ENCODE measurements around the gene CDK11B. TPM values are rescaled to one million over a fixed set of nuclear protein-coding genes. Genes with fewer than 3 reads are reported as not detected.
"Not testable (repeated sequence)": the region's sequence is repeated elsewhere in the genome, so short reads cannot be mapped to it uniquely, and the experiment has no call there.

CDK11B gene
- polyA plus RNA-seq, 1 donor (not counting 4 experiments of a cell fraction or from before 2014, with no cell fraction given): 5.9 TPM

DNA sequence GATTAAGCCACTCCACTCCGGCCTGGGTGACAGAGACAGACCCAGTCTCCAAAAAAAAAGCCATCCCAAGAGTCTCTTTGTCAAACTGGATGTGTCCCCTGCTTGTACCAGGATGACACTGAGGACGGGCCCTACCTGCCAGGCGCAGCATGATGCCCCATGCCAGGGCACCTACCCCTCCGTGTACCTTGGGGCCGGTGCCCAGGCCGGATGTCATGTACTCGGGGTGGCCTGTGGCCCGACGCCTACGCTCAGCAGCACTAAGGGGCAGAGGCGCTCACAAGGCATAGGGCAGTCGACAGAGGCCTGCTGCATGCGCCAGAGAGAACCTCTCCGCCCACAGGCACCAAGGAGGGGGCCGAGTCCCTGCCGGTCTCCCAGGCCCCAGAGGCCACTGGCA, 19.4 kb downstream of the CDK11B start:
- H3K9me3 ChIP-seq (ENCODE audit: control insufficient read depth, low read depth, low read length); H4K20me1 ChIP-seq (ENCODE audit: control insufficient read depth, extremely low read depth, insufficient read depth, low read length); H3K4me1 ChIP-seq (ENCODE audit: control insufficient read depth, extremely low read depth, insufficient read depth, low read length); H3K79me2 ChIP-seq (ENCODE audit: control insufficient read depth, insufficient read depth, low read length); H3K4me2 ChIP-seq (ENCODE audit: control insufficient read depth, extremely low read depth, insufficient read depth, low read depth, low read length); H3K36me3 ChIP-seq (ENCODE audit: control insufficient read depth in 2 of 2, extremely low read depth in 1 of 2, insufficient read depth in 2 of 2, low read length in 2 of 2); DNase-seq (ENCODE audit: low read depth, low spot score); H3K4me3 ChIP-seq (ENCODE audit: control insufficient read depth in 2 of 3, extremely low read depth in 1 of 3, insufficient read depth in 2 of 3, low read depth in 1 of 3, low read length in 3 of 3); FAIRE-seq; H3K9ac ChIP-seq (ENCODE audit: control insufficient read depth, extremely low read depth, insufficient read depth, low read length); H3K9me1 ChIP-seq (ENCODE audit: control insufficient read depth, extremely low read depth, insufficient read depth, low read length); H3K27ac ChIP-seq (ENCODE audit: control insufficient read depth, insufficient read depth, low read length); dilution Hi-C loops (cut with MboI; ENCODE audit: extremely low pct_ligation_motif_present, low sequenced_read_pairs); H2AFZ ChIP-seq (ENCODE audit: control insufficient read depth, low read length); H3K27me3 ChIP-seq (ENCODE audit: control insufficient read depth, extremely low read depth, insufficient read depth, low read length): not testable (repeated sequence)

- H3K4me2 ChIP-seq (ENCODE audit: control insufficient read depth, extremely low read depth, insufficient read depth, low read depth, low read length); H4K20me1 ChIP-seq (ENCODE audit: control insufficient read depth, extremely low read depth, insufficient read depth, low read length); H3K4me3 ChIP-seq (ENCODE audit: control insufficient read depth in 2 of 3, extremely low read depth in 1 of 3, insufficient read depth in 2 of 3, low read depth in 1 of 3, low read length in 3 of 3); H2AFZ ChIP-seq (ENCODE audit: control insufficient read depth, low read length); DNase-seq (ENCODE audit: low read depth, low spot score); H3K4me1 ChIP-seq (ENCODE audit: control insufficient read depth, extremely low read depth, insufficient read depth, low read length); H3K27me3 ChIP-seq (ENCODE audit: control insufficient read depth, extremely low read depth, insufficient read depth, low read length); FAIRE-seq; dilution Hi-C loops (cut with MboI; ENCODE audit: extremely low pct_ligation_motif_present, low sequenced_read_pairs); H3K9ac ChIP-seq (ENCODE audit: control insufficient read depth, extremely low read depth, insufficient read depth, low read length); H3K79me2 ChIP-seq (ENCODE audit: control insufficient read depth, insufficient read depth, low read length); H3K9me3 ChIP-seq (ENCODE audit: control insufficient read depth, low read depth, low read length); H3K36me3 ChIP-seq (ENCODE audit: control insufficient read depth in 2 of 2, extremely low read depth in 1 of 2, insufficient read depth in 2 of 2, low read length in 2 of 2); H3K27ac ChIP-seq (ENCODE audit: control insufficient read depth, insufficient read depth, low read length); H3K9me1 ChIP-seq (ENCODE audit: control insufficient read depth, extremely low read depth, insufficient read depth, low read length): not testable (repeated sequence)
Measured at GRCh38 chr1:1638528-1638927, 20.3 kb downstream of the CDK11B start.

DNA sequence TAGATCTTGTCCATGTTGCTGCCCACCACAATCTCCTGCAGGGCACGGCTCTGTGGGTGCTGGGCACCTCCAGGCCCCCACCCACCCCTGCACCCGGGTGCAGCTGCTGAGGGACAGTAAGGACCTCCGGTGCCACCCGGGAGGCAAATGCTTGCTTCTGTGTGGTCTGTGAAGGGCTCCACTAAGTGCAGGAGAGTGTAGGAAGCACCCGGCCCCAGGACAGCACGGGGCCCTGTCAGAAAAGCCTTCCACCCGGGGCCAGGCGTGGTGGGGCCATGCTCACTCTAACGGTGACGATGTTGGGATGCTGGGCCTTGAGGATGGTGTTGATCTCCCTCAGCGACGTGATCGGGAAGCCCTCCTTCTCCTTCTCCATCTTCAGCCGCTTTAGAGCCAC, 21.3 kb downstream of the CDK11B start:
- H2AFZ ChIP-seq (ENCODE audit: control insufficient read depth, low read length); H3K4me3 ChIP-seq (ENCODE audit: control insufficient read depth in 2 of 3, extremely low read depth in 1 of 3, insufficient read depth in 2 of 3, low read depth in 1 of 3, low read length in 3 of 3); H3K9me1 ChIP-seq (ENCODE audit: control insufficient read depth, extremely low read depth, insufficient read depth, low read length); H3K9ac ChIP-seq (ENCODE audit: control insufficient read depth, extremely low read depth, insufficient read depth, low read length); H3K4me2 ChIP-seq (ENCODE audit: control insufficient read depth, extremely low read depth, insufficient read depth, low read depth, low read length); H3K27ac ChIP-seq (ENCODE audit: control insufficient read depth, insufficient read depth, low read length); H3K27me3 ChIP-seq (ENCODE audit: control insufficient read depth, extremely low read depth, insufficient read depth, low read length); H3K36me3 ChIP-seq (ENCODE audit: control insufficient read depth in 2 of 2, extremely low read depth in 1 of 2, insufficient read depth in 2 of 2, low read length in 2 of 2); H3K4me1 ChIP-seq (ENCODE audit: control insufficient read depth, extremely low read depth, insufficient read depth, low read length); DNase-seq (ENCODE audit: low read depth, low spot score); H4K20me1 ChIP-seq (ENCODE audit: control insufficient read depth, extremely low read depth, insufficient read depth, low read length); H3K9me3 ChIP-seq (ENCODE audit: control insufficient read depth, low read depth, low read length); dilution Hi-C loops (cut with MboI; ENCODE audit: extremely low pct_ligation_motif_present, low sequenced_read_pairs); FAIRE-seq; H3K79me2 ChIP-seq (ENCODE audit: control insufficient read depth, insufficient read depth, low read length): not testable (repeated sequence)

- H3K36me3 ChIP-seq (ENCODE audit: control insufficient read depth in 2 of 2, extremely low read depth in 1 of 2, insufficient read depth in 2 of 2, low read length in 2 of 2); H3K9ac ChIP-seq (ENCODE audit: control insufficient read depth, extremely low read depth, insufficient read depth, low read length); DNase-seq (ENCODE audit: low read depth, low spot score); H2AFZ ChIP-seq (ENCODE audit: control insufficient read depth, low read length); dilution Hi-C loops (cut with MboI; ENCODE audit: extremely low pct_ligation_motif_present, low sequenced_read_pairs); FAIRE-seq; H3K79me2 ChIP-seq (ENCODE audit: control insufficient read depth, insufficient read depth, low read length); H3K4me3 ChIP-seq (ENCODE audit: control insufficient read depth in 2 of 3, extremely low read depth in 1 of 3, insufficient read depth in 2 of 3, low read depth in 1 of 3, low read length in 3 of 3); H3K27ac ChIP-seq (ENCODE audit: control insufficient read depth, insufficient read depth, low read length); H4K20me1 ChIP-seq (ENCODE audit: control insufficient read depth, extremely low read depth, insufficient read depth, low read length); H3K9me3 ChIP-seq (ENCODE audit: control insufficient read depth, low read depth, low read length); H3K4me1 ChIP-seq (ENCODE audit: control insufficient read depth, extremely low read depth, insufficient read depth, low read length); H3K4me2 ChIP-seq (ENCODE audit: control insufficient read depth, extremely low read depth, insufficient read depth, low read depth, low read length); H3K27me3 ChIP-seq (ENCODE audit: control insufficient read depth, extremely low read depth, insufficient read depth, low read length); H3K9me1 ChIP-seq (ENCODE audit: control insufficient read depth, extremely low read depth, insufficient read depth, low read length): not testable (repeated sequence)
Measured at GRCh38 chr1:1636621-1637478, 22.0 kb downstream of the CDK11B start.

DNA sequence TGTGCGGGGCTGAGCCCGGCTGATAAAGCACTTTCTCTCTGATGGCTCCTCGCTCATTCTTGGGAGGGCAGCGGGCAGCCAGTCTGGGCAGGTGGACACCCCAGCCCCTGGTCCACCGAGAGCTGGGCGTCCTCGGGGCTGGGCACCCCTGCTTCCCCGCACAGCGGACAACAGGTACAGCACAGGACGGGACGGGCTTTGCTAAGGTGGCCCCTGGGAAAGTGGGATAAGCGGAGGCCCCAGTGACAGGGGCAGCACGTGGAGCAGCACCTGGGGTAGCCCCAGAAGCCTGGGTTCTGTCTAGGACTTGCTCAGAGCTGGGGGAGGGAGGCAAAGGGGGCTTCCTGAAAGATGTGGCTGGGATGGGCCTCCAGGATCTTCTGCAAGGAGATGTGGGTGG, 24.2 kb downstream of the CDK11B start:
- H3K4me2 ChIP-seq (ENCODE audit: control insufficient read depth, extremely low read depth, insufficient read depth, low read depth, low read length); H3K9me1 ChIP-seq (ENCODE audit: control insufficient read depth, extremely low read depth, insufficient read depth, low read length); H2AFZ ChIP-seq (ENCODE audit: control insufficient read depth, low read length); DNase-seq (ENCODE audit: low read depth, low spot score); H3K9ac ChIP-seq (ENCODE audit: control insufficient read depth, extremely low read depth, insufficient read depth, low read length); H3K79me2 ChIP-seq (ENCODE audit: control insufficient read depth, insufficient read depth, low read length); H3K4me1 ChIP-seq (ENCODE audit: control insufficient read depth, extremely low read depth, insufficient read depth, low read length); H3K4me3 ChIP-seq (ENCODE audit: control insufficient read depth in 2 of 3, extremely low read depth in 1 of 3, insufficient read depth in 2 of 3, low read depth in 1 of 3, low read length in 3 of 3); H3K9me3 ChIP-seq (ENCODE audit: control insufficient read depth, low read depth, low read length); H3K27ac ChIP-seq (ENCODE audit: control insufficient read depth, insufficient read depth, low read length); FAIRE-seq; H4K20me1 ChIP-seq (ENCODE audit: control insufficient read depth, extremely low read depth, insufficient read depth, low read length); dilution Hi-C loops (cut with MboI; ENCODE audit: extremely low pct_ligation_motif_present, low sequenced_read_pairs); H3K36me3 ChIP-seq (ENCODE audit: control insufficient read depth in 2 of 2, extremely low read depth in 1 of 2, insufficient read depth in 2 of 2, low read length in 2 of 2): not testable (repeated sequence)
- H3K27me3 ChIP-seq (ENCODE audit: control insufficient read depth, extremely low read depth, insufficient read depth, low read length): peaks cover 15% of the 10 kb centered on the region
